GM12891 (cell line): ENCODE results near the gene LCE1A.

ENCODE experiments used
- PAX5 ChIP-seq: IDR thresholded peaks from 2 replicates; pipeline ENCODE4 v1.6.1; 2011; ENCODE audit warnings: low read length, moderate library complexity, mild to moderate bottlenecking; ENCODE audit not compliant: insufficient read depth, severe bottlenecking
- POLR2A ChIP-seq: IDR thresholded peaks from 2 replicates; pipeline ENCODE4 v1.6.1; 2011; ENCODE audit warnings: low read depth, low read length, control low read depth
- POLR2AphosphoS5 ChIP-seq: IDR thresholded peaks from 2 replicates; pipeline ENCODE4 v1.6.1; 2011; ENCODE audit warnings: low read depth, low read length, control low read depth
- SPI1 ChIP-seq: IDR thresholded peaks from 2 replicates; pipeline ENCODE4 v1.6.1; 2011; ENCODE audit warnings: low read depth, low read length, control low read depth
- TAF1 ChIP-seq: IDR thresholded peaks from 2 replicates; pipeline ENCODE4 v1.6.1; 2011; ENCODE audit warnings: low read depth, low read length, control low read depth

GRCh38 chr1:152777510-152778137 lies 49.6 kb upstream of the LCE1A start:
- TF ChIP-seq POLR2A (no peak), POLR2AphosphoS5 (no peak), SPI1 (no peak), PAX5 (no peak), TAF1 (no peak)
